HG02943 (cell line): Measurements from ENCODE around the gene APOBEC3H.
A peak's percentile ranks its signal among the peaks of the same experiment; 100 is the strongest.

Source experiments
- ATAC-seq: cut with Tn5 transposase; IDR thresholded peaks from one replicate; pipeline ENCODE4 v1.9.1; 2021; ENCODE audit warnings: mild to moderate bottlenecking, low read depth, moderate library complexity; ENCODE audit not compliant: unreplicated experiment

The APOBEC3H gene

DNA sequence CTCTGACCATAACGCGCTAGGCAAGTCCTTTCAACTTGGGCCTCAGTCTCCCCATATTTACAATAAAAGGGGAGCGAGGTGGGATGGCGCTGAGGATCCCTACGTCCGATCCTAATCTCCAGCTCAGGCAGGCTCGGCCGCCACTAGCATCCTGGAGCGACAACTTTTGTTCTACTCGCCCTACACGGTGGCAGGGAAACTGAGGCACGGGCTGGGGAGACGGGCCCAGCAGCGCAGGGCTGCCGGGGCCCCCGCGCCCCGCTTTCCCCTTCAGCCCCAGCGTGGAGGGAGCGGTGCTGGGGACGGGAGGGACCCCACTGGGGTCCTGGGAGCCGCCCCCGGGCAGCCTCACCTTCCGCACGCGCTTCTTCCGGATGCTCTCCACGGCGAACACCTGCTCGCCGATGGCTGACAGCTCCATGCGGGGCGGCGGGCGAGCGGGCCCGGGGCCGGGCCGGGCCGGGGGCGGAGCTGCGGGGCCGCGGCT is 55.0 kb downstream of the APOBEC3H start:
- no peak for ATAC-seq

- peak; percentile 60 for ATAC-seq
These were observed 55.6 kb downstream of the APOBEC3H start, which contains the start of gene CBX7 for GRCh38 chr22:39152511-39153219. TSS of gene CBX7 (minus strand) at chr22:39152680. CDS start at chr22:39152444, 236 bp downstream.

DNA sequence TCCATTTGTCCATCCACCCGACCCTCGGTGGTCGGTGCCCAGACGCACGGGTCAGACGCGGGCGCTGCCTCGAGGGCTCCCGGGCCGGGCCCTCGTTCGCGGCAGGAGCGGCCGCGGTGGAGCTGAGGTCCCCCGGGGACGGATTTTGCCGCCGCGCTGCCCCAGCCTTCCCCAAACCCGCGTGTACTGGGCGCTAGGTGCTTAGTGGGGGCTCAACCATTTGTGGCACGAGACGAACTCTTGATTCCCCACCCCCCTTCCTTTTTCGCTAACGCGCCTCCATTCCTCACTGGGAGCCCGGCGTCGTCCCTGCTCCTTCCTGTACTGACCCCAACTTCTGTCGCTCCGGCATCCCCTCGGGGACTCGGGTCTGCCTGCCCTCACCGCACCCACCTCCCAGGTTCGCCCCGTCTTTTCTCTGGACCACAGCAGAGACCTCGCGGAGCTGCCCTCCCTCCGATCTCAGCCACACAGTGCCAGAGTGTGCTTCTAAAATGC is 56.2 kb downstream of the APOBEC3H start:
- ATAC-seq = no peak
